ENCODE data around the gene GPSM1. TPM values are rescaled to one million over a fixed set of nuclear protein-coding genes. Genes with fewer than 3 reads are reported as not detected.

The GPSM1 gene
- total RNA-seq, 1 experiment from 2014 or later = 24.7 TPM

GRCh38 chr9:136321561-136321960, 5.8 kb upstream of the GPSM1 start:
- TF ChIP-seq CTCF (conservative IDR thresholded peaks at IDR 0.05) = no peak
- no CpG with 5 or more reads among the region's 19 CpGs for WGBS (ENCODE audit: extremely low coverage, insufficient read length, low lambda C conversion rate)

More at GRCh38 chr9:136321561-136321960, 5.8 kb upstream of the GPSM1 start:
- no peak overlapping the region for H2AK5ac ChIP-seq (ENCODE audit: insufficient read length, low read length)
- H4K5ac ChIP-seq (ENCODE audit: insufficient read length, low read depth, low read length) = no peak overlapping the region
- H3K9me3 ChIP-seq (ENCODE audit: control insufficient read depth, low read depth, low read length) = no peaks in the 10 kb centered on the region
- no peak overlapping the region for H3K23ac ChIP-seq (ENCODE audit: insufficient read length, low read depth, low read length)
- peaks cover 4% of the 10 kb centered on the region; the same call in 1 of the 2 replicates for H3K4me1 ChIP-seq (ENCODE audit: insufficient read depth, low read length)
- no peak overlapping the region for H3K27ac ChIP-seq (ENCODE audit: insufficient read length, low read depth, low read length)
- H2BK5ac ChIP-seq (ENCODE audit: insufficient read length, low read length) = no peak overlapping the region
- Mint-ChIP-seq H3K27ac (peak overlapping the region in 1 of 3 experiments; percentile 44; a peak in 1 of 7 replicates), H3K4me1 (peaks cover 3% of the 10 kb centered on the region in 2 experiments; a peak in 3 of 4 replicates), H3K36me3 (ENCODE audit: insufficient read depth in 1 of 3, low read depth in 3 of 3) (no peaks in the 10 kb centered on the region), H3K4me3 (no peak overlapping the region), H3K27me3 (ENCODE audit: low read depth) (no peaks in the 10 kb centered on the region; the same call in none of the 2 replicates), H3K9me3 (peaks cover 2 to 3% of the 10 kb centered on the region in 2 experiments)
- no peak overlapping the region for H3T11ph ChIP-seq (ENCODE audit: low read length)
- no peak overlapping the region for H3K4ac ChIP-seq (ENCODE audit: low read depth, low read length)
- no peak overlapping the region for H3K14ac ChIP-seq (ENCODE audit: insufficient read depth, low read length)
- H4K91ac ChIP-seq (ENCODE audit: insufficient read length, low read depth, low read length) = no peak overlapping the region
- no peak overlapping the region for H2BK20ac ChIP-seq (ENCODE audit: low read depth, low read length, poor library complexity, severe bottlenecking)
- H3K4me2 ChIP-seq (ENCODE audit: insufficient read depth, insufficient read length, low read length) = no peak overlapping the region
- H3K27me3 ChIP-seq (ENCODE audit: insufficient read depth, low read length) = no peaks in the 10 kb centered on the region
- H2AFZ ChIP-seq (ENCODE audit: low read length) = no peak overlapping the region
- H4K20me1 ChIP-seq (ENCODE audit: control insufficient read depth, insufficient read depth, insufficient read length) = no peaks in the 10 kb centered on the region
- H3K56ac ChIP-seq (ENCODE audit: insufficient read length, low read depth, low read length) = no peak overlapping the region
- no peaks in the 10 kb centered on the region for H3K79me1 ChIP-seq (ENCODE audit: insufficient read depth, low read depth, low read length, poor library complexity, severe bottlenecking)
- no peak overlapping the region for H3K9ac ChIP-seq (ENCODE audit: extremely low read depth, insufficient read length, low read length)
- H2BK12ac ChIP-seq (ENCODE audit: insufficient read length, low read depth, low read length) = no peak overlapping the region
- H3K18ac ChIP-seq (ENCODE audit: insufficient read length, low read depth, low read length) = no peak overlapping the region
- no peaks in the 10 kb centered on the region for H3K23me2 ChIP-seq (ENCODE audit: insufficient read length, low read depth, low read length, poor library complexity, severe bottlenecking)
- no peaks in the 10 kb centered on the region for H3K79me2 ChIP-seq (ENCODE audit: insufficient read depth, low read length)
- H4K8ac ChIP-seq (replicated peaks; ENCODE audit: insufficient read length, low read depth, low read length) = no peak overlapping the region
- no peak overlapping the region for H2BK120ac ChIP-seq (ENCODE audit: low read depth, low read length, poor library complexity, severe bottlenecking)
- DNase-seq = no peak
- no peak overlapping the region for H2BK15ac ChIP-seq (ENCODE audit: low read depth, low read length)
